Measurements from ENCODE around the gene SCFD2.

The SCFD2 gene

DNA sequence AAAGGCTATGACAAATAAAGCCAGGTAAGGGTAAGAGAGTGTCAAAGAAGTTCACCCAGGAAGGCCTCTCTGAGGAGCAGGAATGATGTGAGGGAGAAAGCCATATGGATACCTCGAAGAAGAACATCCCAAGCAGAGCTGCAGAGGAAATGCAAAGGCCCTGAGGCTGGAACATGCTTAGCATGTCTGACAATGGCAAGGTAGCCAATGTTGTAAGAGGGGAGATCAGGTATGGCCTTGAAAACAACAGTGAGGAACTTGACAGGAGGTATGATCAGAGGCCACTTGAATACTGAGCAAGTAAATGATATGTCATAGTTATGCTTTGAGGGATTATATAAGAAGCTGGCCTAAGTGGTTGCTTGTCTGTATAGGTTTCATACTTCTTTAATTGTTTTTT lies 3.8 kb downstream of the SCFD2 start:
- Histone ChIP-seq H3K27me3 (replicated peaks in 2 of 5; ENCODE audit: control insufficient read depth in 4 of 5, insufficient read depth in 5 of 5, low read length in 4 of 5) (no peaks in the 10 kb centered on the region), H3K4me3 (ENCODE audit: control insufficient read depth in 1 of 7, extremely low read depth in 1 of 7, insufficient read depth in 4 of 7, low read depth in 2 of 7, low read length in 6 of 7) (no peak overlapping the region), H3K36me3 (ENCODE audit: control insufficient read depth in 4 of 4, insufficient read depth in 4 of 4, low read length in 3 of 4) (peaks cover 0 to 8% (median under 1%) of the 10 kb centered on the region in 4 experiments), H3K4me1 (ENCODE audit: control extremely low read depth in 1 of 4, control insufficient read depth in 4 of 4, insufficient read depth in 4 of 4, low read length in 3 of 4) (peaks cover 18 to 34% (median 25%) of the 10 kb centered on the region in 4 experiments), H3K27ac (ENCODE audit: insufficient read depth in 1 of 2, low read depth in 1 of 2, low read length in 2 of 2, poor library complexity in 1 of 2, severe bottlenecking in 2 of 2) (peak overlapping the region in 1 of 2 experiments; percentile 45), H3K9me3 (ENCODE audit: control extremely low read depth in 1 of 5, control insufficient read depth in 4 of 5, insufficient read depth in 2 of 5, low read depth in 1 of 5, low read length in 4 of 5) (no peaks in the 10 kb centered on the region)
- ChIA-PET CTCF (no interaction called here), POLR2A (no interaction called here)
- DNase-seq: no peak
- 90% methylated on average over 1 of the region's 1 CpG for WGBS (ENCODE audit: insufficient coverage)

DNA sequence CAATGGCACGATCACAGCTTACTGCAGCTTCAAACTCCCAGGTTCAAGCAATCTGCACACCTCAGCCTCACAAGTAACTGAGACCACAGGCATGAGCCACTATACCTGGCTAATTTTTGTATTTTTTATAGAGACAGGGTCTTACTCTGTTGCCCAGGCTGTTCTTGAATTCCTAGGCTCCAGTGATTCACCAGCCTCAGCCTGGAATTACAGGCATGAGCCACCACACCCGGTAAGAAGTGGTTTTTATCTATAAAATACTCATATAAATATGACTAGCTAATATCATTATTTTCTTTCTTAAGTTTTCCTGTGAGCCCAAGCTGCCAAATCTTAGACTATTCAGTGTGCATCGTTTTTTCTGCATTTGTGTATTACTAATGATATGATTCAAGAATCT lies 4.4 kb downstream of the SCFD2 start:
- WGBS (ENCODE audit: insufficient coverage): 100% methylated on average over 1 of the region's 3 CpGs
- H3K4me3 ChIP-seq (ENCODE audit: control insufficient read depth in 1 of 7, extremely low read depth in 1 of 7, insufficient read depth in 4 of 7, low read depth in 2 of 7, low read length in 6 of 7): no peak overlapping the region

DNA sequence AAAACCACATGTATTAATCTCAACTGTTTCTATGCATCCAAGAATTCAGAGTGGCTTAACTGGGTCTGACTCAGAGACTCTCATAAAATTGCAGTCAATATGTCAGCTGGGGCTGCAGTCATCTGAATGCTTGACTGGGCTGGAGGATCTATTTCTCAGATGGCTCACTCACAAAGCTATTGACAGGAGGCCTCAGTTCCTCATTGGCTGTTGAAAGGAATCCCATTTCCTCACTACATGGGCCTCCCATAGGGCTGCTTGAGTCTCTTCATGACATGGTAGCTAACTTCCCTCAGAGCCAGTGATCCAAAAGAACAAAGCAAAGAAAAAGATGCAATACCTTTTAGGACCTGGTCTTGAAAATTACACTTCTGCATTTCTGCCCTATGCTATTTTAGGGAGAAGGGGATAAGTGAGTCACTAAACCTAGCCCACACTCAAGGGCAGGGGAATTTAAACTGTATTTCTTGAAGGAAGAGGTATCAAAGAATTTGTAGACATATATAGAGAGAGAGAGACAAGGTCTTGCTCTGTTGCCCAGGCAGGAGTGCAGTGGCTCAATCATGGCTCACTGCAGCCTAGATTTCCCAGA lies 9.8 kb downstream of the SCFD2 start:
- Histone ChIP-seq H3K27ac (ENCODE audit: insufficient read depth in 1 of 2, low read depth in 1 of 2, low read length in 2 of 2, poor library complexity in 1 of 2, severe bottlenecking in 2 of 2) (no peak overlapping the region), H3K9me3 (ENCODE audit: control extremely low read depth in 1 of 5, control insufficient read depth in 4 of 5, insufficient read depth in 2 of 5, low read depth in 1 of 5, low read length in 4 of 5) (no peaks in the 10 kb centered on the region), H3K4me3 (ENCODE audit: control insufficient read depth in 1 of 7, extremely low read depth in 1 of 7, insufficient read depth in 4 of 7, low read depth in 2 of 7, low read length in 6 of 7) (no peak overlapping the region), H3K4me1 (ENCODE audit: control extremely low read depth in 1 of 4, control insufficient read depth in 4 of 4, insufficient read depth in 4 of 4, low read length in 3 of 4) (no peaks in the 10 kb centered on the region), H3K36me3 (ENCODE audit: control insufficient read depth in 4 of 4, insufficient read depth in 4 of 4, low read length in 3 of 4) (peaks cover 2 to 16% (median 16%) of the 10 kb centered on the region in 4 experiments), H3K27me3 (replicated peaks in 2 of 5; ENCODE audit: control insufficient read depth in 4 of 5, insufficient read depth in 5 of 5, low read length in 4 of 5) (no peaks in the 10 kb centered on the region)
- ChIA-PET CTCF (no interaction called here), POLR2A (no interaction called here)
- peak in 2 of 3 donors; percentile 18 to 26 for DNase-seq

More for the DNA sequence above, 4.4 kb downstream of the SCFD2 start:
- CTCF ChIA-PET: no interaction called here
- H3K27me3 ChIP-seq (replicated peaks in 2 of 5; ENCODE audit: control insufficient read depth in 4 of 5, insufficient read depth in 5 of 5, low read length in 4 of 5): no peaks in the 10 kb centered on the region
- no peaks in the 10 kb centered on the region for H3K9me3 ChIP-seq (ENCODE audit: control extremely low read depth in 1 of 5, control insufficient read depth in 4 of 5, insufficient read depth in 2 of 5, low read depth in 1 of 5, low read length in 4 of 5)
- peaks cover 0 to 8% (median under 1%) of the 10 kb centered on the region in 4 experiments for H3K36me3 ChIP-seq (ENCODE audit: control insufficient read depth in 4 of 4, insufficient read depth in 4 of 4, low read length in 3 of 4)
- peaks cover 12 to 28% (median 20%) of the 10 kb centered on the region in 4 experiments for H3K4me1 ChIP-seq (ENCODE audit: control extremely low read depth in 1 of 4, control insufficient read depth in 4 of 4, insufficient read depth in 4 of 4, low read length in 3 of 4)
- no peak overlapping the region for H3K27ac ChIP-seq (ENCODE audit: insufficient read depth in 1 of 2, low read depth in 1 of 2, low read length in 2 of 2, poor library complexity in 1 of 2, severe bottlenecking in 2 of 2)
- DNase-seq: no peak
- POLR2A ChIA-PET: no interaction called here

DNA sequence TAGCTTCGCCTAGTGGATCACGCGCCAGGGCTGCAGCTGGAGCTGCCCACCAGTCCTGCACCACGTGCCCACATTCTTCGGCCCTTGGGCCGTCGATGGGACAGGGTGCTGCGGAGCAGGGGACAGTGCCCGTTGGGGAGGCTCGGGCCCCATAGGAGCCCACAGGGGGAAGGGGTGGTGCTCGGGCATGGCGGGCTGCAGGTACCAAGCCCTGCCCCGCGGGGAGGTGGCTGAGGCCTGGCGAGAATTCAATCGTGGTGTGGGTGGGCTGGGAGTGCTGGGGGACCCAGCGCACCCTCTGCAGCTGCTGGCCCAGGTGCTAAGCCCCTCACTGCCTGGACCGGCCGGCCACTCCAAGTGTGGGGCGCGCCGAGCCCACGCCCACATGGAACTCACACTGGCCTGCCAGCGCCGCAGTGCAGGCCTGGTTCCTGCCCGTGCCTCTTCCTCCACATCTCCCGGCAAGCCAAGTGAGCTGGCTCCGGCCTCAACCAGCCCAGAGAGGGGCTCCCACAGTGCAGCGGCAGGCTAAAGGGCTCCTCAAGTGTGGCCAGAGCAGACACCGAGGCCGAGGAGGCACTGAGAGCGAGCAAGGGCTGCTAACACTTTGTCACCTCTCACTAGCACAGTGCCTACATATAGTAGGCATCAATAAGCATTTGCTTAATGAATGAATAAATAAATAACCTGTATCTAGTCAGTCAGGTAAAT lies 11.7 kb downstream of the SCFD2 start:
- H3K9me3 ChIP-seq (ENCODE audit: control extremely low read depth in 1 of 5, control insufficient read depth in 4 of 5, insufficient read depth in 2 of 5, low read depth in 1 of 5, low read length in 4 of 5): no peaks in the 10 kb centered on the region
- no peak overlapping the region for H3K27ac ChIP-seq (ENCODE audit: insufficient read depth in 1 of 2, low read depth in 1 of 2, low read length in 2 of 2, poor library complexity in 1 of 2, severe bottlenecking in 2 of 2)
- no peak for DNase-seq
- ChIA-PET CTCF (no interaction called here), POLR2A (no interaction called here)
- WGBS (ENCODE audit: insufficient coverage): 94% methylated on average over 26 of the region's 32 CpGs
- H3K27me3 ChIP-seq (replicated peaks in 2 of 5; ENCODE audit: control insufficient read depth in 4 of 5, insufficient read depth in 5 of 5, low read length in 4 of 5): no peaks in the 10 kb centered on the region
- no peak overlapping the region for H3K4me3 ChIP-seq (ENCODE audit: control insufficient read depth in 1 of 7, extremely low read depth in 1 of 7, insufficient read depth in 4 of 7, low read depth in 2 of 7, low read length in 6 of 7)
- no peaks in the 10 kb centered on the region for H3K4me1 ChIP-seq (ENCODE audit: control extremely low read depth in 1 of 4, control insufficient read depth in 4 of 4, insufficient read depth in 4 of 4, low read length in 3 of 4)
- H3K36me3 ChIP-seq (ENCODE audit: control insufficient read depth in 4 of 4, insufficient read depth in 4 of 4, low read length in 3 of 4): peaks cover 6 to 24% (median 18%) of the 10 kb centered on the region in 4 experiments

DNA sequence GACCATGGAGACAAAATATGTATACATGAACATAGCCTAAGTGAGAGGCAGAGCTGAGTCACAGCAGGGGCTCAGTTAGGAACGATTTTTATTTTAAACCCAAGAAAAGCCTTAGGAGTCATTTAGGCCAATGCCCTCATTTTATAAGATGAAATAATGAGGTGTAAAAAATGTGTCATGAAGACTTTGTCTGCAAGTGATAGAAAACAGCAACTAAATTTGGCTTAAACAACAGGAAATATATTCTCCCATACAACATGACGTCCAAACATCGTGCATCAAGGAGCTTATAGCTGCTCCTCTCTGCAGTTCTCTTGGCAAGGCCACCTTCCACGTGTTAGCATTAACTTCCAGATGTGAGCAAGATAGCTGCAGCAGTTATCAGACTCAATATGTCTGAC lies 16.8 kb downstream of the SCFD2 start:
- peaks cover 6 to 26% (median 21%) of the 10 kb centered on the region in 4 experiments for H3K36me3 ChIP-seq (ENCODE audit: control insufficient read depth in 4 of 4, insufficient read depth in 4 of 4, low read length in 3 of 4)
- ChIA-PET POLR2A (no interaction called here), CTCF (no interaction called here)
- H3K4me1 ChIP-seq (ENCODE audit: control extremely low read depth in 1 of 4, control insufficient read depth in 4 of 4, insufficient read depth in 4 of 4, low read length in 3 of 4): no peaks in the 10 kb centered on the region
- no peak overlapping the region for H3K4me3 ChIP-seq (ENCODE audit: control insufficient read depth in 1 of 7, extremely low read depth in 1 of 7, insufficient read depth in 4 of 7, low read depth in 2 of 7, low read length in 6 of 7)
- H3K27ac ChIP-seq (ENCODE audit: insufficient read depth in 1 of 2, low read depth in 1 of 2, low read length in 2 of 2, poor library complexity in 1 of 2, severe bottlenecking in 2 of 2): no peak overlapping the region
- no peak for DNase-seq
- H3K27me3 ChIP-seq (replicated peaks in 2 of 5; ENCODE audit: control insufficient read depth in 4 of 5, insufficient read depth in 5 of 5, low read length in 4 of 5): no peaks in the 10 kb centered on the region
- H3K9me3 ChIP-seq (ENCODE audit: control extremely low read depth in 1 of 5, control insufficient read depth in 4 of 5, insufficient read depth in 2 of 5, low read depth in 1 of 5, low read length in 4 of 5): peaks cover 0 to 1% (median 0%) of the 10 kb centered on the region in 5 experiments
- WGBS (ENCODE audit: insufficient coverage): 97% methylated on average over 3 of the region's 4 CpGs

DNA sequence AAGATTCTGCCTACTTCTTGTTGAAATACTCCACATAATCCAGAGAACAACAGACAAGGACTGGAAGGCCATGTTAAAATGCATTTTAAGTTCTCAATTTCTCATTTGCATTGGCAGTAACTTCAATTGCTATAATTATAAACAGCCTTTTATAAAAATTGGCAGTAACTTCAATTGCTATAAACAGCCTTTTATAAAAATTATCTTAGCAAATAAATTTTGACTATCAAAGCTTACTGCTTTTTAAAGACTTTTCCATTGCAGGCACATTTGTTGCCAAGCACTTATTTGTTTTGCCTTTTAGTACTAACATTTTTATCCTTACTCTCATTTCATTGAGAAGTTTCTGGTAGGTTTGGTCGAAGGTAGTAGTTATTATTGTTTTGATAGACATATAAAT lies 17.8 kb downstream of the SCFD2 start:
- Histone ChIP-seq H3K36me3 (ENCODE audit: control insufficient read depth in 4 of 4, insufficient read depth in 4 of 4, low read length in 3 of 4) (peaks cover 6 to 25% (median 20%) of the 10 kb centered on the region in 4 experiments), H3K4me3 (ENCODE audit: control insufficient read depth in 1 of 7, extremely low read depth in 1 of 7, insufficient read depth in 4 of 7, low read depth in 2 of 7, low read length in 6 of 7) (no peak overlapping the region), H3K9me3 (ENCODE audit: control extremely low read depth in 1 of 5, control insufficient read depth in 4 of 5, insufficient read depth in 2 of 5, low read depth in 1 of 5, low read length in 4 of 5) (peaks cover 0 to 1% (median 0%) of the 10 kb centered on the region in 5 experiments), H3K27ac (ENCODE audit: insufficient read depth in 1 of 2, low read depth in 1 of 2, low read length in 2 of 2, poor library complexity in 1 of 2, severe bottlenecking in 2 of 2) (no peak overlapping the region), H3K4me1 (ENCODE audit: control extremely low read depth in 1 of 4, control insufficient read depth in 4 of 4, insufficient read depth in 4 of 4, low read length in 3 of 4) (no peaks in the 10 kb centered on the region), H3K27me3 (replicated peaks in 2 of 5; ENCODE audit: control insufficient read depth in 4 of 5, insufficient read depth in 5 of 5, low read length in 4 of 5) (no peaks in the 10 kb centered on the region)
- ChIA-PET POLR2A (interaction anchor here (0.7 kb wide), 1 partner anchor 18 kb away, joined by 3 read pairs; no protein-coding TSS in a partner anchor), CTCF (no interaction called here)
- no CpG with 5 or more reads among the region's 1 CpG for WGBS (ENCODE audit: insufficient coverage)
- DNase-seq: no peak

All from common myeloid progenitor, CD34-positive (primary cell).